RWPE2 (cell line): ENCODE data around the gene SYT17.

Experiments used
- ATAC-seq: fragments of 200-7000 bp; cut with Tn5 transposase; 3 replicates; pipeline ENCODE4 v1.9.1; 2021; ENCODE audit warnings: low read depth
- DNase-seq: peaks from one replicate; pipeline ENCODE4 v3.0.0-alpha.2; 2020; ENCODE audit warnings: low spot score
- H3K27ac ChIP-seq: fragments of 450-650 bp; 2 replicates; pipeline ENCODE4 v1.5.1; 2017; ENCODE audit warnings: mild to moderate bottlenecking; ENCODE audit not compliant: poor library complexity, severe bottlenecking
- H3K27me3 ChIP-seq: fragments of 250-450 bp; sonication (Bioruptor Pico); 2 replicates; pipeline ENCODE4 v1.5.1; 2021; ENCODE audit warnings: mild to moderate bottlenecking, moderate library complexity; ENCODE audit not compliant: insufficient read depth, poor library complexity, severe bottlenecking
- H3K36me3 ChIP-seq: fragments of 250-450 bp; sonication (Bioruptor Pico); 2 replicates; pipeline ENCODE4 v1.5.1; 2020; ENCODE audit warnings: low read depth, mild to moderate bottlenecking, moderate library complexity
- H3K4me1 ChIP-seq: fragments of 250-450 bp; sonication (Bioruptor Pico); 2 replicates; pipeline ENCODE4 v1.5.1; 2021; ENCODE audit warnings: mild to moderate bottlenecking, moderate library complexity; ENCODE audit not compliant: insufficient read depth, poor library complexity, severe bottlenecking
- H3K4me3 ChIP-seq: fragments of 250-450 bp; sonication (Bioruptor Pico); 2 replicates; pipeline ENCODE4 v1.5.1; 2021; ENCODE audit warnings: mild to moderate bottlenecking, moderate library complexity; ENCODE audit not compliant: severe bottlenecking
- H3K9me3 ChIP-seq: fragments of 250-450 bp; sonication (Bioruptor Pico); 2 replicates; pipeline ENCODE4 v1.5.1; 2021; ENCODE audit warnings: mild to moderate bottlenecking, moderate library complexity; ENCODE audit not compliant: severe bottlenecking
- TF ChIP-seq, protein P1 (sequence below): fragments of 450-650 bp; IDR thresholded peaks from one replicate; pipeline ENCODE4 v1.5.1; 2017; ENCODE audit warnings: mild to moderate bottlenecking, moderate library complexity; ENCODE audit not compliant: poor library complexity, severe bottlenecking

SYT17 gene

DNA sequence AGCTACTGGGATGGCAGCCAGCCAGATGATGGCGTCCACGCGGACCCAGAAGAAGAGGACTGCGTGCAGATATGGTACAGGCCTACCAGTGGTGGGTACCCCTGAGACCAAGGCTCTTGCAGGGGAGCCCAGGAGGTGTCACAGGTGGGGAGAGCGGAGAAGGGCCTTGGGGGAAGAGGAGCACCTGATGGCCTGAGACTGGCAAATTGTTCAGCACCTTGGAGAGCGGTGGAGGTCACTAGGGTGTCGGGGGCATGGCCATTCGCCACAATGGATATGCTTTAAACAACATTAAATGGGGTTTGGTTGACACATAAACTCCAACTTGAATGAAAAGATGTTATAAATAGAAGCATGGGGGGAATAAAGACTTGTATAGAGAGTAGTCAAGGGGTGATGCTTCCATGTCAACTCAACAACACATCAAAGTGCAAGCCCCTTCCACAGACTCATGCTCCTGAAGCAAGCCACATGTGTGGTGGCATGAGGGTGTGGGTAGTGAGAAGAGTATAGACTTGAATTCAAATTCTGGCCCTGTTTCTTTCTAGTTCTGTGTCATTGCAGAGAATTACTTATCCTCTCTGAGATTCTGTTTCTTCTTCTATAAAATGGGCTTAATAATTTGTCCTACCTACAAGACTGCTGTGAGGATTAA, 139.7 kb downstream of the SYT17 start:
- H3K9me3 ChIP-seq = no peaks in the 10 kb centered on the region
- no peaks in the 10 kb centered on the region for H3K27me3 ChIP-seq
- no peaks in the 10 kb centered on the region for H3K36me3 ChIP-seq
- TF ChIP-seq, protein P1, sequence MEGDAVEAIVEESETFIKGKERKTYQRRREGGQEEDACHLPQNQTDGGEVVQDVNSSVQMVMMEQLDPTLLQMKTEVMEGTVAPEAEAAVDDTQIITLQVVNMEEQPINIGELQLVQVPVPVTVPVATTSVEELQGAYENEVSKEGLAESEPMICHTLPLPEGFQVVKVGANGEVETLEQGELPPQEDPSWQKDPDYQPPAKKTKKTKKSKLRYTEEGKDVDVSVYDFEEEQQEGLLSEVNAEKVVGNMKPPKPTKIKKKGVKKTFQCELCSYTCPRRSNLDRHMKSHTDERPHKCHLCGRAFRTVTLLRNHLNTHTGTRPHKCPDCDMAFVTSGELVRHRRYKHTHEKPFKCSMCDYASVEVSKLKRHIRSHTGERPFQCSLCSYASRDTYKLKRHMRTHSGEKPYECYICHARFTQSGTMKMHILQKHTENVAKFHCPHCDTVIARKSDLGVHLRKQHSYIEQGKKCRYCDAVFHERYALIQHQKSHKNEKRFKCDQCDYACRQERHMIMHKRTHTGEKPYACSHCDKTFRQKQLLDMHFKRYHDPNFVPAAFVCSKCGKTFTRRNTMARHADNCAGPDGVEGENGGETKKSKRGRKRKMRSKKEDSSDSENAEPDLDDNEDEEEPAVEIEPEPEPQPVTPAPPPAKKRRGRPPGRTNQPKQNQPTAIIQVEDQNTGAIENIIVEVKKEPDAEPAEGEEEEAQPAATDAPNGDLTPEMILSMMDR = no peak
- no peak for DNase-seq
- no peak overlapping the region for H3K4me3 ChIP-seq
- no peaks in the 10 kb centered on the region for H3K4me1 ChIP-seq
- no peak for ATAC-seq
- no peak overlapping the region for H3K27ac ChIP-seq

DNA sequence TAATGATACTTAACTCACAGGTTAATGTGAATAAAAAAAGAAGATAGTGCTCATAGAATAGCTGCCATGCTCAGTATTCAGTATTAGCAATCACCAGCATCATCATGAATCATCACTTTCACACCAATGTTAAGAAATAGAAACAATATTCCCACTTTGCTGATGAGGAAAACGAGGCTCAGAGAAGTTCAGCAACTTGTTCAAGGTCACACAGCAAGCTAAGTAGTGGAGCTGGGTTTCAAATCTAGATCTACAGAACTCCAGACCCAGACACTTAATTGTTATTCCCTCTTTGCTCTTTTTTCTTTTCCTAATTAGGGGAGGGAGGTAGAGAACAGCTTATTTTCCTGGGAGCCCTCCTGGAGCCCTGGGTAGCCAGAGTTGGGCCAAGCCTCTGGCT, 140.4 kb downstream of the SYT17 start:
- H3K4me3 ChIP-seq = no peak overlapping the region
- no peaks in the 10 kb centered on the region for H3K36me3 ChIP-seq
- H3K27ac ChIP-seq = no peak overlapping the region
- no peaks in the 10 kb centered on the region for H3K9me3 ChIP-seq
- DNase-seq = no peak
- H3K4me1 ChIP-seq = no peaks in the 10 kb centered on the region
- TF ChIP-seq, protein P1 = no peak
- ATAC-seq = no peak
- no peaks in the 10 kb centered on the region for H3K27me3 ChIP-seq

DNA sequence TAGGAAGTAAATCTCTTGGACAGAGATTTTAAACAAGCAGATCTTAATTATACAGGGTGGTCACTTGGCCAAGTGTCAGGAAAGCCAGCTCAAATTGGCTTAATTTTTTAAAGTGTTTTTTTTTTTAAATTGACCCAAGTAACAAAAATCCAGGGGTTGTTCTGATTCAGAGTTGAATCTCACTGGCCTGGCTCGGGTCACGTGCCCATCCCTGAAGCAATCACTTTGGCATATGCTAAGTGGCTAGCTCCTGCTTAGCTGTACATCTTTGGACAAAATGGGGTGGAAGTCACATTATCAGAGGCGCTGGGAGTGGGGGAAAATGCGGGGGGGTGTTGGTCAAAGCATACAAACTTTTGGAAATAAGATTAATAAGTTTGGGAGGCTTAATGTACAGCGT, 141.1 kb downstream of the SYT17 start:
- TF ChIP-seq, protein P1 = no peak
- Histone ChIP-seq H3K27me3 (no peaks in the 10 kb centered on the region), H3K9me3 (no peaks in the 10 kb centered on the region), H3K4me3 (no peak overlapping the region), H3K27ac (no peak overlapping the region), H3K4me1 (no peaks in the 10 kb centered on the region), H3K36me3 (no peaks in the 10 kb centered on the region)
- DNase-seq (no peak), ATAC-seq (no peak)

DNA sequence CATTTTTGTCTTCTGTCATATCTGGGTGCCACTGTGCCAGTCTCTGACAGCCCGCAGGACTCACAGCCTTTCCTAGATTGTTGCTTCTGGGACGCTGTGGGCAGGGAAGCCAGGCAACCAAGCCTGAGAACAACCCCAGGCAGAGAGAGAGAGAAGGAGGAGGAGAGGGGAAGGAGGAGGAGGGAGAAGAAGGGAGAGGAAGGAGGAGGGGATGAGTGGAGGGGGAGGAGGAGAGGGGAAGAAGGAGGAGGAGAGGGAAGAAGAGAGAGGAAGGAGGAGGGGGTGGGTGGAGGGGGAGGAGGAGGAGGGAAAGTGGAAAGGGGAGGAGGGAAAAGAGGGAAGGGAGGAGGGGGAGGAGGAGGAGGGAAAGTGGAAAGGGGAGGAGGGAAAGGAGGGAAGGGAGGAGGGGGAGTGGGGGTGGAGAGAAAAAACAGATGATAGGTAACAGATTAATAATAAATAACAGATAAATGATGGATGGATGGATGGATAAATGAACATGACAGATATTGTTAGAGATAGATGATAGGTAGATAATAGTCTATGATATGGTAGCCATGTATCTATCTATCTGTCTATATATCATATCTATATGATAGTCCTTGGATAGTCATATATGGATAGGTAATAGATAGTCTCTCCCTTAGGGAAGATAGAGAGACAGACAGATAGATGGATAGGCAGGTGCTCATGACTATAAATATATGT, 146.8 kb downstream of the SYT17 start:
- Histone ChIP-seq H3K9me3 (no peaks in the 10 kb centered on the region), H3K27ac (no peak overlapping the region), H3K27me3 (no peaks in the 10 kb centered on the region), H3K4me1 (no peaks in the 10 kb centered on the region), H3K36me3 (no peaks in the 10 kb centered on the region), H3K4me3 (no peak overlapping the region)
- ATAC-seq = no peak
- TF ChIP-seq, protein P1 = no peak
- DNase-seq = no peak

DNA sequence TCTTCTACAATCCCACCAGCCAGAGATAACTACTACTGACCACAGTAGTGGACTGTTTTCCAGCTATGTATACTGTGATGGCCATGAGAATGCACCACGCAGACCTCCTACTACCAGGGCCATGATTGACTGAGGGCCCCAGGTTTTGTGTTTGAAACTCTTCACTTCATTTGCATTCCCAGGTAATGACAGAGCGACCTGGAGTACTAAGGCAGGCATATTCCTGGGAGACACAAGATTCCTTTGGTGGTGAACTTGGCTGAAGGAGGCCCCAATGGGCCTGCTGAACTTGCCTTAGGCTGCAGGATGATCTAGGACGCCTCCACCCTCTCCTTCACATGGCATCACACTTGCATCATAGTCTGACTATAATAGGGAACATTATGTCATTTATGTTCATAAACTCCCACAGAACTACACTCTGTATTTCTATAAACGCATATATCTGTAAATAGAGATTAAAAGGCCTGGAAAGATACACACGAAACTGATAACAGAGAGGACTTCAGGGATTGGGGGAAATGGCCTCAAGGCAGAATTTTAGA, 147.9 kb downstream of the SYT17 start:
- Histone ChIP-seq H3K27ac (no peak overlapping the region), H3K9me3 (no peaks in the 10 kb centered on the region), H3K27me3 (no peaks in the 10 kb centered on the region), H3K36me3 (no peaks in the 10 kb centered on the region), H3K4me3 (no peak overlapping the region), H3K4me1 (no peaks in the 10 kb centered on the region)
- ATAC-seq (no peak), DNase-seq (no peak)
- TF ChIP-seq, protein P1 = no peak
